PFSK-1 (cell line): ENCODE data around the gene TUBGCP3.

ENCODE experiments used
- POLR2AphosphoS5 ChIP-seq: IDR thresholded peaks from 2 replicates; pipeline ENCODE4 v1.6.1; 2012; ENCODE audit warnings: low read depth, mild to moderate bottlenecking, control low read depth, low read length, moderate library complexity
- TF ChIP-seq, protein P1 (sequence below), 2 experiments: IDR thresholded peaks; 2 replicates each; pipeline versions ENCODE4 v1.6.1 to v1.8.0; 2011 to 2012; ENCODE audit warnings: low read depth in 2 of 2, low read length in 2 of 2, control low read depth in 1 of 2, inconsistent platforms in 1 of 2, mild to moderate bottlenecking in 1 of 2, moderate library complexity in 1 of 2; ENCODE audit not compliant: insufficient read depth in 1 of 2

DNA sequence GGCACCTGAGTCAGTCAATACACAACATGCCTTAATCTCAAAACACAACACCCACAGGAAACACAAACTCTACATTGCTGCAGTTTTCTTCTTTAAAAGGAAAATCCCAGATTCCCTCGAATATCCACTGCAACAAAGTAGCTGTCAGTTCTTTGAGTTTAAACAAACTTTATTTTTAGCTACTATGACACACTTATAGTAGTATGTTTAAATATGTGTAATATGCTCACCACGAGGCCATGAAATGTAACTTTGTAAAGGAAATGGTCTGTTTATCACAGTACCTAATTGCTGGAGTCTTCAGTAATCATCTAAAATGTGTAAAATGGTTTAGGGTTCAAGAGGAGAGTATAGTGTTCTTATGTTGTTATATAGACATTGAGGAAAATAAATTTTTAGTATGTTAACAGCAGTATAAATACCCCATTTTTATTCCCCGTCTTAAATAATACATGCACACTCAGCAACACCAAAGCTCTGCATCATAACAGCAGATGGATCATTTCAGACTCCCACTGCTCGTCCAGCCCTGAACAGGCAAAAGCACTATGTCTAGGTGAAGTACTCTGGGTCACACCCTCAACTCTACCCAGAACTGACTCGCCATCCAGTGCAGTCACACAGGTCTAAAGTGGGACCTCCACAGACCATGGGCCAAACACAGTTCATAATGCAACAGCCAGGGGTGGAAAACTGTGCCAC lies 20.6 kb downstream of the TUBGCP3 start:
- TF ChIP-seq POLR2AphosphoS5 = no peak
- TF ChIP-seq, protein P1, sequence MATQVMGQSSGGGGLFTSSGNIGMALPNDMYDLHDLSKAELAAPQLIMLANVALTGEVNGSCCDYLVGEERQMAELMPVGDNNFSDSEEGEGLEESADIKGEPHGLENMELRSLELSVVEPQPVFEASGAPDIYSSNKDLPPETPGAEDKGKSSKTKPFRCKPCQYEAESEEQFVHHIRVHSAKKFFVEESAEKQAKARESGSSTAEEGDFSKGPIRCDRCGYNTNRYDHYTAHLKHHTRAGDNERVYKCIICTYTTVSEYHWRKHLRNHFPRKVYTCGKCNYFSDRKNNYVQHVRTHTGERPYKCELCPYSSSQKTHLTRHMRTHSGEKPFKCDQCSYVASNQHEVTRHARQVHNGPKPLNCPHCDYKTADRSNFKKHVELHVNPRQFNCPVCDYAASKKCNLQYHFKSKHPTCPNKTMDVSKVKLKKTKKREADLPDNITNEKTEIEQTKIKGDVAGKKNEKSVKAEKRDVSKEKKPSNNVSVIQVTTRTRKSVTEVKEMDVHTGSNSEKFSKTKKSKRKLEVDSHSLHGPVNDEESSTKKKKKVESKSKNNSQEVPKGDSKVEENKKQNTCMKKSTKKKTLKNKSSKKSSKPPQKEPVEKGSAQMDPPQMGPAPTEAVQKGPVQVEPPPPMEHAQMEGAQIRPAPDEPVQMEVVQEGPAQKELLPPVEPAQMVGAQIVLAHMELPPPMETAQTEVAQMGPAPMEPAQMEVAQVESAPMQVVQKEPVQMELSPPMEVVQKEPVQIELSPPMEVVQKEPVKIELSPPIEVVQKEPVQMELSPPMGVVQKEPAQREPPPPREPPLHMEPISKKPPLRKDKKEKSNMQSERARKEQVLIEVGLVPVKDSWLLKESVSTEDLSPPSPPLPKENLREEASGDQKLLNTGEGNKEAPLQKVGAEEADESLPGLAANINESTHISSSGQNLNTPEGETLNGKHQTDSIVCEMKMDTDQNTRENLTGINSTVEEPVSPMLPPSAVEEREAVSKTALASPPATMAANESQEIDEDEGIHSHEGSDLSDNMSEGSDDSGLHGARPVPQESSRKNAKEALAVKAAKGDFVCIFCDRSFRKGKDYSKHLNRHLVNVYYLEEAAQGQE (IDR thresholded peaks at IDR 0.05; ENCODE audit: insufficient read depth in 1 of 2, low read depth in 2 of 2, low read length in 2 of 2) = no peak
